Measurements from ENCODE around the gene CLEC1A. TPM values are rescaled to one million over a fixed set of nuclear protein-coding genes. Genes with fewer than 3 reads are reported as not detected.
A peak's percentile ranks its signal among the peaks of the same experiment; 100 is the strongest.

CLEC1A gene
- total and polyA plus RNA-seq, 9 donors: 1.5 to 13.8 (median 4.5) TPM

DNA sequence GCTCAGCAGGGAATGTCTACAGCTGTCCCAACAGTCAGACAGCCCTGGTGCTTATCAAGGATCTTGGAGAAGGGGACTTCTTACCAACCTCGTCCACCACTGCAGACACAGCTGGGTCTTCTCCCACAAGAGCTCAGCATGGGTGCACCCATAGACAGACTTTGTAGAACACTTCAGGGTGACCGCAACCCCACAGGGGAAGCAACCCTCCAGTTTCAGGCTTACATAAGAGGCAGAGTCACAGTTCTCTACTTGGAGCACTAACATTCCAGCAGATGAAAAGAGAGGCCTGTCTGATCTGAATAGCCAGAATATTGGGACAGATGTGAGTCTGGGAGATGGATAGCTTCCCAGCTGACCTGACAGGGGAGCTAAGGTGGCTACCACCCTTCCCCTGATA, 3.5 kb upstream of the CLEC1A start:
- Histone ChIP-seq H3K27me3 (no peaks in the 10 kb centered on the region), H3K27ac (no peak overlapping the region), H3K4me3 (no peak overlapping the region), H3K36me3 (no peaks in the 10 kb centered on the region), H3K9me3 (no peaks in the 10 kb centered on the region), H3K4me1 (ENCODE audit: insufficient read depth) (peaks cover 1% of the 10 kb centered on the region)
- 73 to 100% (median 93%) methylated on average over 2 of the region's 2 CpGs for WGBS, 3 donors
- TF ChIP-seq POLR2A (IDR thresholded peaks at IDR 0.05): no peak
- no peak for TF ChIP-seq EP300 (IDR thresholded peaks at IDR 0.05)
- TF ChIP-seq, protein P1, sequence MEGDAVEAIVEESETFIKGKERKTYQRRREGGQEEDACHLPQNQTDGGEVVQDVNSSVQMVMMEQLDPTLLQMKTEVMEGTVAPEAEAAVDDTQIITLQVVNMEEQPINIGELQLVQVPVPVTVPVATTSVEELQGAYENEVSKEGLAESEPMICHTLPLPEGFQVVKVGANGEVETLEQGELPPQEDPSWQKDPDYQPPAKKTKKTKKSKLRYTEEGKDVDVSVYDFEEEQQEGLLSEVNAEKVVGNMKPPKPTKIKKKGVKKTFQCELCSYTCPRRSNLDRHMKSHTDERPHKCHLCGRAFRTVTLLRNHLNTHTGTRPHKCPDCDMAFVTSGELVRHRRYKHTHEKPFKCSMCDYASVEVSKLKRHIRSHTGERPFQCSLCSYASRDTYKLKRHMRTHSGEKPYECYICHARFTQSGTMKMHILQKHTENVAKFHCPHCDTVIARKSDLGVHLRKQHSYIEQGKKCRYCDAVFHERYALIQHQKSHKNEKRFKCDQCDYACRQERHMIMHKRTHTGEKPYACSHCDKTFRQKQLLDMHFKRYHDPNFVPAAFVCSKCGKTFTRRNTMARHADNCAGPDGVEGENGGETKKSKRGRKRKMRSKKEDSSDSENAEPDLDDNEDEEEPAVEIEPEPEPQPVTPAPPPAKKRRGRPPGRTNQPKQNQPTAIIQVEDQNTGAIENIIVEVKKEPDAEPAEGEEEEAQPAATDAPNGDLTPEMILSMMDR (IDR thresholded peaks at IDR 0.05): no peak
- intact Hi-C loops (cut with DNase I): no loop called here
- no peak for DNase-seq

DNA sequence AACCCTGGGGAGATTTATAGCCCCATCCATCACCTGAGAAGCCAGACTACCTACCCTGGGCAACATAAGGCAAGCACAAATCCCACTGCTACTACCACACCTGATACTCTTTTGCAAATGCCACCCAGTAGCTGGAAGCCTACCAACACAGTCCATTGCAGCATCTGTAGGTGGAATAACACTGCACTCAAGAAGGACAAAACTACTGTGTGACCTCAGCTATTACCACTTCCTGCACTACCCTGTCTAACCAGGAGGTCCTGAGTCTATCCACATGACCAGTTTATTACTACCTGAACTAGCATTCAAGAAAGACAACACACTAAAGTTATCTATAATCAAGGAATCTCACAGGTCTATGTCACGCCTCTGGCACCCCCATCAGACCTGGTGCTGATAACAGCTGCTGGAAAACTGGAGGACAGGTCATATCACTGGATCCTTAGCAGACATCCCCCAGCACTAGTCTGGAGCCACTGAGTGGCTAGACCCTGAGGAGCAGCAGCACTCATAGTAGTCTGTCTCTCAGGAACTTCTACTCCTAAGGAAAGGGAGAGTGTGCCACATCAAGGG, 2.9 kb upstream of the CLEC1A start:
- H3K9me3 ChIP-seq: no peaks in the 10 kb centered on the region
- H3K4me1 ChIP-seq (ENCODE audit: insufficient read depth): peaks cover 1% of the 10 kb centered on the region
- no peak for DNase-seq
- no peak for TF ChIP-seq EP300 (IDR thresholded peaks at IDR 0.05)
- TF ChIP-seq, protein P1 (IDR thresholded peaks at IDR 0.05): no peak
- no peak for TF ChIP-seq POLR2A (IDR thresholded peaks at IDR 0.05)
- no peaks in the 10 kb centered on the region for H3K27me3 ChIP-seq
- H3K36me3 ChIP-seq: no peaks in the 10 kb centered on the region
- no peak overlapping the region for H3K4me3 ChIP-seq
- intact Hi-C loops (cut with DNase I): no loop called here
- 83 to 94% (median 86%) methylated on average over 1 of the region's 1 CpG for WGBS, 3 donors
- H3K27ac ChIP-seq: no peak overlapping the region

DNA sequence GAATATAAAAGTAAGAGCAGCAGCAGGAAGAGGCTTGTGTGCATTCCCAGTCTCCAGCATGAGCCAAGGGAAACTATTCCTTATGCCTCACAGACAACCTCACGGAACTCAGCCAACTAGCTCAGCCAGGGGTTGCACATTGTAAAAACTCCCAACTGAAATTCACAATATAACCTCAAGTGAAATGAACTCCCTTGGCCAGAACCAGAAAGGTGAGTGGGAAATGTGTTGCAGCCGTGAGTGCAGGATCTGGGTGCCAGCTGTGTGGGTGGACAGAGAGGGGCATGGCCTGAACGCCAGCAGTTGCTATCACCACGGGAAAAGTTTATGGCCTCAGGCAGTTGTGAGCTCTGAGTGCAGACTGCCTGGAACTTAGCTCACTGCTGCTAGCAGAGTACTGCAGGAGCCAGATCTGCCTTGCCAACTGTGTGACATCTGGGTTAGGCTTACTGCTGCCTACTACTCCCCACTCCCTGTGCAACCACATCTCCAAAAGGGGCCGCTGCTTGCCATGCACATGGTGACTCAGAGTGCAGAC, 2.3 kb upstream of the CLEC1A start:
- Histone ChIP-seq H3K27me3 (no peaks in the 10 kb centered on the region), H3K4me1 (ENCODE audit: insufficient read depth) (peaks cover 1% of the 10 kb centered on the region), H3K4me3 (no peak overlapping the region), H3K9me3 (no peaks in the 10 kb centered on the region), H3K36me3 (no peaks in the 10 kb centered on the region), H3K27ac (no peak overlapping the region)
- intact Hi-C loops (cut with DNase I): no loop called here
- TF ChIP-seq EP300 (IDR thresholded peaks at IDR 0.05) (no peak), POLR2A (IDR thresholded peaks at IDR 0.05) (no peak)
- TF ChIP-seq, protein P1 (IDR thresholded peaks at IDR 0.05): no peak
- DNase-seq: peak in 3 of 5 donors; percentile 30 to 48 (median 36)
- WGBS, 3 donors: 5 to 9% (median 8%) methylated on average over 5 of the region's 5 CpGs

DNA sequence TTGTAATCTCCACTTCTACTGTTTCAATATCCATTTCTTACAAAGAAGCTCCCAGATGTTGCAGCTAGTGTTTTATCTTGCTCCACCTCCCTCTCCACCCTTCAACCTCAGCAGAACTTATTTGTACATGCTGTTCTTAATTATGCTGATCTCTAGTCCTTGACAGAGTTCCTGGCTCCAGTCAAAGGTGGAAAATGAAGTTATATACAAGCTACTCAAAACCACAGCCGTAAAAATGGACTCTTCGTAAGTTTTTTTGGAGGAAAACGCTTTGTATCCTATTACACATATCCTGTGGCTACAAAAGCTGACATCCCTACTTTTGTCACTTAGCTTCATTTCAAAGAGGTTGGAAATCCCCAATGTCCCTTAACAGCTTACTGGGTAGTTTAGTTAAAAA, 1.3 kb downstream of the CLEC1A start:
- peaks cover 1% of the 10 kb centered on the region for H3K4me1 ChIP-seq (ENCODE audit: insufficient read depth)
- H3K27ac ChIP-seq: no peak overlapping the region
- no peaks in the 10 kb centered on the region for H3K9me3 ChIP-seq
- no peak for DNase-seq
- H3K36me3 ChIP-seq: no peaks in the 10 kb centered on the region
- H3K4me3 ChIP-seq: no peak overlapping the region
- no peaks in the 10 kb centered on the region for H3K27me3 ChIP-seq
- TF ChIP-seq, protein P1 (IDR thresholded peaks at IDR 0.05): no peak
- no peak for TF ChIP-seq POLR2A (IDR thresholded peaks at IDR 0.05)
- TF ChIP-seq EP300 (IDR thresholded peaks at IDR 0.05): no peak
- WGBS, 3 donors: 10 to 24% (median 21%) methylated on average over 3 of the region's 3 CpGs
- intact Hi-C loops (cut with DNase I): no loop called here

All from ovary (tissue), 9 donors.